Sciatic nerve (tissue), 2 donors: ENCODE data around the gene SPOPL. TPM values are rescaled to one million over a fixed set of nuclear protein-coding genes. Genes with fewer than 3 reads are reported as not detected.

Source experiments
- ATAC-seq: fragments of 200-7000 bp; cut with Tn5 transposase; one replicate; pipeline ENCODE4 v1.9.1; 2020; ENCODE audit warnings: mild to moderate bottlenecking, moderate library complexity
- DNase-seq: peaks from one replicate; pipeline ENCODE4 v3.0.0-alpha.2; 2020; ENCODE audit warnings: low spot score
- intact Hi-C: fragments of 100-400 bp; cut with DNase I; formaldehyde crosslinking; loops from one replicate; pipeline ENCODE4 v1.14.2; 2022
- total RNA-seq: library from RNA; stranded (reverse); fragmentation: NEBNext Ultra II Directional; extraction: Animal tissue kit (Norgen Biotek cat#: 25700); gene quantifications from one replicate; pipeline ENCODE4 v1.2.1, GENCODE V29; 2021
- donor health status: DM: no; HTN: no; CAD: no.
- donor health status: DM: no; HTN: no; CAD: no.

The SPOPL gene
- total RNA-seq, 1 donor from 2014 or later: 24.2 TPM

DNA sequence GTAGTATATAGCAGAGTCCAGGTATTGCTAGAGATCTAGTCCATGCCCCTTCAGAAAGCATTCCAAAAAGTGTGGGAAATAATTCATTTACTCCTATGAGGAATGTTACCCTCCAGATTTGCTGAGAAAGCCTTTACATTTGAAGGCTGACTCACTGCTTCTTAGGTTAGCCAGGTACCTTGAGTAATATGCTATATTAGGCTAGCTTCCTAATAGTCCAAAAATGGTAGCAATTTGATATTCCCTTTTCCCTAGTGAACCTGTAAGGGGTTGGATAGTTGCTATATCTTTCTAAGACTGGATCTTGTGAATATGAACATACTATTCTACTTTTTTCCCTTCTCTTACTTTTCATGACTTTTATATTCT, 63.6 kb downstream of the SPOPL start:
- intact Hi-C loops: no loop called here
- DNase-seq: no peak
- ATAC-seq: no peak

DNA sequence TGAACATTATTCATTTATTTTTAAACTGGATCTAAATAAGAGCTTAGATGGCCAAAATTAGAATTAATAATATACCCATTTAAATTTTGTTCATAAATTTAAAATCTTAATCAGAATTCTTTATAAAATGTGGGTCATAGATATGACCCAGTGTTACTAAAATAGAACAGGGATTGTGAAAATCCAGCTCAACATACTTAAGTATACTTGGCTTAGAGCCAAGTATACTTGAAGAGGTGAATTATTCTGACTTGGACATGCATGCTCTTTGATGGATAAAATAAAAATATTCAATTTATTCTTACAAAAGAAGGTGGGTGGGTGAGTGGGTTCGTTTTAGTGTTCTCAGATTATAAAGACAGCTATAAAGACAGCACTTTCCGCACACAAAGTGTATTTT, 70.7 kb downstream of the SPOPL start:
- intact Hi-C loops: no loop called here
- ATAC-seq (no peak), DNase-seq (no peak)

DNA sequence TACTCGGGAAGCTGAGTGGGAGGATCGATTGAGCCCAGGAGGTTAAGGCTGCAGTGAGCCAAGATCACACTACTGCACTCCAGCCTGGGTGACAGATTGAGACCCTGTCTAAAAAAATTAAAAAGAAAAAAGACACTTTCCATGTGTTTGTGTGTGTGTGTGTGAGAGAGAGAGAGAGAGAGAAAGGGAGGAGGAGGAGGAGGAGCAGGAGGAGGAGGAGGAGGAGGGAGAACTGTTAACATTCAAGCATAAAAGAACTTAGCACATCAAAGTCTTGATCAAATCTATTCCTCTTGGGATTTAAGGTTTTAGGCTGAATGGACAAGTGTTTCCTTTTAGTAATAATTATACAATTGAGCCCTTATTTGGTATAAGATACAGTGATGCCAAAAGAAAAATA, 75.5 kb downstream of the SPOPL start:
- intact Hi-C loops: no loop called here
- ATAC-seq (no peak), DNase-seq (no peak)

DNA sequence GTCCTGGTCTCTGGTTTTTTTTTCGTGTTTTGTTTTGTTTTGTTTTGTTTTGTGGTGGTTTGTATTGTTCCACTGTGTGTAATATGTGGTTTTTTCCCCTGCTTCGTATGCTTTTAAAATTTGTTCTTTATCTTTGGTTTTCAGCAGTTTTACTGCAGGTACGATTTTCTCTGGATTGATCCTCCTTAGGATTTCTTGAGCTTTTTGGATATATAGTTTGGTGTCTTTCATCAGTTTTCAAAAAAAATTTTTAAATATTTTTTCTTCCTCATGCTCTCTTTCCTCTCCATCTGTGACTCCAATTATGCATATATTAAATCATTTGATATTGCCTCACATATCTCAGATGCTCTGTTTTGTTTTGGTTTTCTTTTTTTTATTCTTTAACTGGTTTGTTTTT, 78.0 kb downstream of the SPOPL start:
- intact Hi-C loops: no loop called here
- DNase-seq (no peak), ATAC-seq (no peak)

DNA sequence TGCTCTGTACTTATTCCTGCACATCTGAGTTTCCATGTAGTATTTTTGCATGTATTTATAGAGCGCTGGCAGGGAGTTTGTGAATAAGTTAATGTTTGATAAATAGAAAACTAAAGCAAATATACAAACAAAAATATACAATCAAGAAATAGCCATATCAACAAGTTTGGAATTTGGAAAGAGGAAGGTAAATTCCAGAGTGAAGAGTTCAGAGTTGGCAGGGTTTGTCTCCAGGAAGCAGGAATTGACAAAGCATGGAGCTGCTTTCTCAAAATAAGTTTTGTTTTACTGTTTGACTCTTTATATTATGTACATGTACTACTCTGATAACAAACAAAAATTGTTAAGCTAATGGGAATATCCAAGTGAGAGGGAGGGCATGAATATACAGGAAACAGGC, 80.3 kb downstream of the SPOPL start:
- no peak for DNase-seq
- ATAC-seq: no peak
- intact Hi-C loops: no loop called here

DNA sequence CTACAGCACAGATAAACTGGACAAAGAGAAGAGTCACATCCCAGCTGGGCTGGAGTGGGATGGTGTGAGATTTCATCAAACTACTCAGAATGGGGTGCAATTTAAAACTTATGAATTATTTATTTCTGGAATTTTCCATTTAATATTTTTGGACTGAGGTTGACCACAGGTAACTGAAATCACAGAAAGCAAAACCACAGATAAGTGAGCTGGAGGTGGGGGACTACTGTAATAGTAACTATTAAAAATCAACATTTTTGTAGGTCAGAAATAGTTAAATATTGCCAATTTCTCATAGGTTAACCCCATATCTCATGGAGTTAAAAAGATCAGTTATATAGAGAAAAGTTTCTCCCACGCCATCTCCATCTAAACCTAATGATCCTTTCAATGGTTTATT, 88.1 kb downstream of the SPOPL start:
- intact Hi-C loops: loop anchor here (5.0 kb wide), 1 partner anchor 222 kb away; no protein-coding TSS in a partner anchor
- ATAC-seq (no peak), DNase-seq (no peak)

DNA sequence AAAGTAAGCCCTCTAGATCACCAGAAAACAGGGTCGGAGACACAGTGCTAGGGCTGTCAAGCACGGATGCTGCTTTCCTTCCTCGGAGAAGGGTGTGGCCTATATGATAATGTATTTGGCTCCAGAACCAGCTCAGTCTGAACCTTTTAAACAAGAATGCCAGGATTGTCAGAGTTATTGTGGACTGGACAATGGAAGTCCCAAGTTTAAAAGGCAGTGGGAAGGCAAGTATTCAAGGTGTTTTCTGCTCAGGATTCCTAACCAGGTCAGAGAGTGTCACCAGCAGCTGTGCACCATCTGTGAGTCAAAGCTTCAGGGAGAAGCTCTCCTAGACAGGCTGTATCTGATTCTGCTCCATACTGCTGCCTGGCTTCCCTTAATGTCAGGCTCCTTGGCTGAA, 94.8 kb downstream of the SPOPL start:
- ATAC-seq (no peak), DNase-seq (no peak)
- intact Hi-C loops: no loop called here

DNA sequence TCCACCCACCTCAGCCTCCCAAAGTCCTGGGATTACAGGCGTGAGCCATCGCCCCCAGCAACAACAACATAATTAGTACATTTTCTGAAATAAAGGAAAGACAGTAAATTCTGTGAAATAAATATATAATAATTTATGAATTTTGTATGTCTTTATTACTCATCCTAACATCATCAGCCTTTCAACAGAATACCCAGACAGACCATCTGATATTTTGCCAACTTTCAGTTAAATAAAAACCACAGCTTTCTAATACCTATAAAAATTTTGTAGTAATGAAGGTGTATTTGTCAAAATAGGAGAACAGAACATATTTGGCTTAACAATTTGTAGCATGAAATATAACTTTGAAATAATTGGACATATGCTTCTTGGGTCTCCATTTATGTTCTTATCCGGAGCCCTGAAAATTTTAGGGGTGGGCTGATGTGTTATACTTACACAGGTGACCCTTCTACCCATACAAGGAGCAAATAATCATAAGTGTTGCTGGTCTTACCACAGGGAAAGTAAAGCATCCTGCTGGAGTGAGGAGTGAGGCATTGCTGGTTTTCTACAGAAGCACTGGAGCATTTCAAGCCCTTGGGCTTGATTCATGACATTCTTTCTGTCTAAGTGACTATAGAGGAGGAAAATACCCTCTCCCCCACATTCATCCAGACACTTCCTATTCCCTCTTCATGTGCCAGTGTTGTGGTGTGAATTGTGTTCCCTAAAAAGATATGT, 99.3 kb downstream of the SPOPL start:
- intact Hi-C loops: no loop called here

DNA sequence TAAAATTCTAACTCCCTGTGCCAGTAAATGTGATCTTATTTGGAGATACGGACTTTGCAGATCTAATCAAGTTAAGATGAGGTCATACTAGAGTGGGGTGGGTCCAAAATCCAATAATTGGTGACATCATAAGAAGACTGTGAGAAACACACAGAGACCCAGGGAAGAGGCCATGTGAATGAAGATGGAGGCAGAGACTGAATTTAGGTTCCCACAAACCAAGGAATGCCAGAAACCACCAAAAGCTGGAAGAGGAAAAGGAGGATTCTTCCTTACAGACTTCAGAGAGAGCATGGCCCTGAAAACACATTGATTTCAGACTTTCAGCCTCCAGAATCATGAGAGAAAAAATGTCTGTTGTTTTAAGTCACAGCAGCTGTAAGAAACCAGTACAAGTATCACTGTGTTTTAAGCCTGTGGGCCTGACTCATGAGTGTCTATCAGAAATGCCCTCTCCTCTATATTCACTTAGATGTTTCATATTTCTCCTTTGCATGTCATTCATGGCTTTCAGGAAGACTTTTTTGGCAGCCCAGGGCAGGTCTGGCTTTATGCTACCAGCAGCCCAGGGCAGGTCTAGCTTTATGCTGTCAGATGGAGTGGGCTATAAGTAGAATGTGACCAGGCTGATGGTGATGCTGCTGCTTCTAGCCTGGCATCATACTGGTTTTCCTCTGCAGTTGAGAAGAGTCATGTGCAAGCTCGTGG, 100.0 kb downstream of the SPOPL start:
- ATAC-seq (no peak), DNase-seq (no peak)
- intact Hi-C loops: no loop called here

More for the DNA sequence above, 99.3 kb downstream of the SPOPL start:
- no peak for DNase-seq
- no peak for ATAC-seq

DNA sequence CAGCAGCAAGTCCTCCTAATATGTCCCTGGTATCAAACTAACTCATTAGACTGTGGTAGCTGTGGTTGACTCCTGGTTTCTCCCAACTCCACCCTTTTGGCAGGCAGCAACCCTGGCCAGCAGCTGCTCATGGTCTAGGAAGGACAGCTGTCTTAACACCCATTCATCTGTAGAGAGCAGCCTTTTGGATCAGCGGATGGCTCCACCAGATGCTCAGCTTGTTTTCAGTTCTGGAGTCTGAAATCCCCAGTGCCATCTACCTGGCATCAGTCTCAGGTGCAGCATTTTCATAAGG, 100.5 kb downstream of the SPOPL start:
- DNase-seq (no peak), ATAC-seq (no peak)
- intact Hi-C loops: no loop called here

DNA sequence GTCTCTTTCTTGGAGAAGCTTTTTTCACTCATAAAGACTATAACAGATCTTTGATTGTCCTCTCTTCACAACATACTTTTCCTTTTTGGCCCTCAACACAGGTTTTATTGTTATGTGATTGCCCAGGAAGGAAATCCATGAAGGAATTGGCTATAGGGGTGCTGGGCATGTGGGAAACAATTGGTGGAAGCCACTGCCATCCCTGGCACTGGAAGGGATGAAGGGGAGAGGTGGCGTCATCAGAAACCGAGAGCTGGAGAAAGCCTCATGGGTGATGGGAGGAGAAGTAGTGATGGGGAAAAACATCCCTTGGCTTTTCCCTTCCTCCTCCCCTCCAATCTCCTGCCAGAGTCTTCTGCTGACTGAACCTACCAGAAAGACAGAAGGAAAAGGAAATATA, 106.2 kb downstream of the SPOPL start:
- ATAC-seq: no peak
- intact Hi-C loops: no loop called here
- no peak for DNase-seq

DNA sequence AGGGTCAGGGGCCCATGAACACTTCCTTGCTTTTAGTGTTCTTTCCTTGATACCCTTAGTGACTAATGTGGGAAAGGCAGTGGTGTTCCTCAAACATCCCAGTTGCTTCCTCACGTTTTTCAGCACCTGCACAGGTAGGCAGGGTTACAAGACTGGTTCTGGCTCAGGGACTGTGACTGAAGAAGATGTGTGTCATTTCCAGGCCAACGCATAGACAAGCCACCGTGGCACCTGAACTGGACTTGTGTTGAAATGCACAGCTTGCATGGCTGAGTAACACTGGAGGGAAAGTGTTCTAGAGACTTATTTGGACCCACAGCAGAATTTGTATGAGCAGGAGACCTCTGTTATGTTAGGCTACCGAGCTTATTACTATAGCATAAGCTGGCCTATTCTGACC, 107.9 kb downstream of the SPOPL start:
- ATAC-seq (no peak), DNase-seq (no peak)
- intact Hi-C loops: no loop called here

DNA sequence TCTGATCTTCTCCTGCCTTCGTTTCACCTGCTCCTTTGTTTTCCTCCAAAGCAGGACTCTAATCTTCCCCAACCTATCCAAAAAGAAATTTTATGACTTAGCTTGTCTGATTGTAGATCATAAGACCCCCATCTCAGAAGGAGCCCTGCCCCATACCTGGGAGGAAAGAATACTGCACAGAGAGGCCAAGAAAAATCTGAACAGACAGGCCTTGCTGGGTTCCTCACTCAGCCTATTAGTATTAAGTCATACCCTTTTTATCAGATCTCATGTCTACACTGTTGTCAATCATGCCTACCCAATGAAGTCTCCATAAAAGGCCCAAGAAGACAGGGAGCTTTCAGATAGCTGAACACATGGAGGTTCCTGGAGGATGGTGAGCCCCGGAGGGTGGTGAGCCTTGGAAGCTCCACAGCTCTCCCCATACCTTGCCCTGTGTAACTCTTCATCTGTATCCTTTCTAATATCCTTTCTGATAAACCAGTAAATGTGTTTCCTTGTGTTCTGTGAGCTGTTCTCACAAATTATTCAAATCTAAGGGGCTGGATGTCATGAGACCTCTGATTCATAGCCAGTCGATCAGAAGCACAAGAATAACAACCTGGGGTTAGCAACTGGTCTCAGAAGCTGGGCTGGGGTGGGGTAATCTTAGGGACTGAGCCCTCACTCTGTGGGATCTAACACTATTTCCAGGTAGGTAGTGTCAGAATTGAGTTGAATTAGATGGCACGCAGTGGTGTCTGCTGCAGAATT, 108.8 kb downstream of the SPOPL start:
- intact Hi-C loops: no loop called here
- ATAC-seq (no peak), DNase-seq (no peak)

DNA sequence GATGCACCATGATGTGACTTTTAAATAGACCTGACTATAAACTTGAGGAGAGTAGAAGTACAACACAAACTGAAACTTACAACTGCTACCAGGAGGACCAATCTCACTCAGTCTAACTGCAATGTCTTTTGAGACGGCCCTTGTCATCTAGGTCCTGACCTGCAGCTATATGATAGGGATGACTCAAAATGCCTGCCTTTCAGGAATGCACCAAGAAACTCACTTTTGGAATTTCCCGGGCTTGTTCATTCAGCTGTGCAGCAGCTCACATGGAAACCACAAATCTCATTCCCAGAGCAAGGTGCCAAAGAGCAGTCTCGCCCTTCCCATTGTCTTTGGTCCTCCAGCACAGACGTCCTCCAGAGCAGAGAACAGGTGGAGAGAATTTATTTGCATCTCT, 113.7 kb downstream of the SPOPL start:
- DNase-seq: no peak
- no peak for ATAC-seq
- intact Hi-C loops: no loop called here

DNA sequence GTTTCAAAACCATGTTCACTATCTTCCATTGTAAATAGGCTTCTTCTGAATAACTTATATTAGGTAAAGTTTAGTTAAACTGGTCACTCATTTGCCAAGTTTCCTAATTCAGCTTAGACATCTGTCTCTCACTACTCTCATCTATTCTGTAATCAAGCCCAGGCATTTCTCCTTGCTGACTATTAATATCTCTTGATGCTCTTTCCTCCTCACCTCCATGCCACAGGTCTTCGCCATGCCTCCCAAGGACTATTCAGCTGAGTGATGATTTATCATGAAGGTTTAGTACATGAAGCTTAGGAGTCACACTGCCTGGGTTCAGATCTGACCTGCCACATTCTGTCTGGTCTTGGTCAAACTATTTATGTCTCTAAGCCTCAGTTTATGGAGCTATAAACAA, 115.5 kb downstream of the SPOPL start:
- ATAC-seq: no peak
- no peak for DNase-seq
- intact Hi-C loops: no loop called here

DNA sequence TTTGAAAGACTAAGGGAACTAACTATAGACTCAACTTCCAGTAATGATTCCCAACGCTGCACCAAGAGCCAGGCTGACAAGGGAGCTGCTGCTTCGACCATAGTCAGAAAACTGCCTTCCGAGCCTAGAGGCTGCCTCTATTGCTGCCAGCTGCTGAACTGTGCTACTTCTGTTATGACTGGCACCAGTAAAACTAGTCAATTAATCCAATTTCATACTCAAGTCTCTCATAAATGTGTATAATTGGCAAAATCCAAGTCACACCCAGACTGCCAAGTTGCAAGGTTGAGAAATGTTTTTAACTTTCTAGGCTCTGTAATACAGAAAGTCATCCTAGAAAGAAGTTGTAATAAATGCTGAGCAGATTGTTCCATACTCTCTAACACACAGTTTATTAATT, 117.4 kb downstream of the SPOPL start:
- DNase-seq (no peak), ATAC-seq (no peak)
- intact Hi-C loops: no loop called here

DNA sequence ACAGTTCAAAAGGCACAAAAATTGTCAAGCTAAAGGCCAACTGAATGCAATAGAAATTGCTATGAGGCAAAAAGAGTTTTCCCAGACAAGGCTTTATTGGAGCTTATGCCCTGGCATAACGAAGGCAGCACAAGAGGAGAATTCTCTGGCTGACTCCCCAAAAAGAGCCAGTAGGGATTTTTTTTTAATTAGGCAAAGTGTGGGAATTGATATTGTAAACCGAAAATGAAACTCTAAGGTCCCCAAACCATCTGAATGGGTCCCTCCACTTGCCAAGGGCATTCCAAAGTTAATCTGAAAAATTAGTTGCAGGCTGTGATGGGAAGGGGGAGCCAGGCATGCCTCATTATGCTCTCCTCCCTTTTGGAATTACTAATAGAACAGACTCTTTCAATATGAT, 118.9 kb downstream of the SPOPL start:
- ATAC-seq: no peak
- intact Hi-C loops: no loop called here
- no peak for DNase-seq

DNA sequence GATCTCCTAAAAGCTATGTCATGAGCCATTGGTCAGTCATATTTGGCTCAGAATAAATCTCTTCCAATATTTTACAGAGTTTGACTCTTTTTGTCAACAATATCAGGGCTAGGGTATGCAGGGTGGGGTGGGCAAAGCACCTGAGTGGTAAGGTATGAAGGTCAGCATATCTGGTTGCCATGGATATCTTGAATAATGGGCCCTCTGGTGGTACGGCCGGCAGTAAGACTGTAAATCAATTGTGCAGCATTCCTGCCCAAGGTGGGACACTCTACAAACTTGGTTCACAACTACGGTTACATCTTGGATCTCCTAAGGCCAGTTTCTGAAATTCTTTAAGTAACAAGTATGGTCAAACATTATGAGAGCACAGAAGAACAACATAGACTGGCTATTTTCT, 119.6 kb downstream of the SPOPL start:
- no peak for ATAC-seq
- intact Hi-C loops: no loop called here
- DNase-seq: no peak

DNA sequence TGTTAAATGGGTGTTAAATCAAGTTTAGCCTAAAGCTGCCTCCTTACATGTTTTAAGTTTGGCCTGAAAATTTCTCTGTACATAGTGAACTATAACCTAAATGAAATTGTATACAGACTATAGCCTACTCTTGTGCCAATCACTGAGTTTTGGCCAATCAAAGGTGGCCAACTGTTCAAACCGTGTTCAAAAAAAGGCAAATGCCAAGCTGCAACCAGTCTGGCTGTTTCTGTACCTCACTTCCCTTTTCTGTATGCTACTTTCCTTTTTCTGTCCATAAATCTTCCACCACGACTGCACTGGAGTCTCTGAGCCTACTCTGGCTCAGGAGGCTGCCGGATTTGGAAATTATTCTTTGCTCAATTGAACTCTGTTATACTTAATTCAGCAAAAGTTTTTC, 121.0 kb downstream of the SPOPL start:
- DNase-seq: no peak
- intact Hi-C loops: no loop called here
- no peak for ATAC-seq
